HCT116 (cell line): ENCODE results near the gene EFNB1. TPM values are rescaled to one million over a fixed set of nuclear protein-coding genes. Genes with fewer than 3 reads are reported as not detected.

ENCODE experiments used
- ATAC-seq: fragments of 200-7000 bp; cut with Tn5 transposase; 2 replicates; pipeline ENCODE4 v1.9.1; 2020; ENCODE audit warnings: mild to moderate bottlenecking, moderate library complexity
- BruUV-seq: library from RNA; stranded (reverse); fragments of 400-500 nt; replicated peaks from 2 replicates; lab custom pipeline; 2021; lab: Mats Ljungman, UMichigan
- CTCF ChIA-PET: fragments of 300-600 bp; sonication (Branson Sonifier 250); formaldehyde crosslinking; loops from one replicate; lab custom pipeline; 2021; ENCODE audit warnings: antibody characterized with exemption; lab: Charles Lee
- POLR2A ChIA-PET: fragments of 300-600, 350-600 bp; sonication (Branson Sonifier 250); formaldehyde crosslinking; loops from one replicate; lab custom pipeline; 2021; ENCODE audit warnings: antibody characterized with exemption; lab: Charles Lee
- RAD21 ChIA-PET, 2 experiments: fragments of 300-600 bp; sonication (Branson Sonifier 250); formaldehyde crosslinking; loops; one replicate each; lab custom pipeline; 2023; ENCODE audit warnings: low total read pairs in 2 of 2; ENCODE audit not compliant: uncharacterized antibody in 2 of 2, unreplicated experiment in 2 of 2, low non-redundant PET in 1 of 2; lab: Charles Lee
- DNase-seq: peaks from one replicate; pipeline ENCODE4 v3.0.0-alpha.2; 2010; ENCODE audit warnings: low read depth, low spot score
- H2AFZ ChIP-seq: fragments of 200-600 bp; shearing (Covaris generic), sonication (generic); 2 replicates; pipeline ENCODE4 v1.6.1; 2017; ENCODE audit warnings: low read depth, mixed run types, mixed read lengths, antibody characterized with exemption, low read length; ENCODE audit not compliant: poor library complexity, severe bottlenecking
- H3K27ac ChIP-seq: 2 replicates; pipeline ENCODE4 v1.5.1; 2012; ENCODE audit warnings: low read depth, low read length
- H3K27me3 ChIP-seq: fragments of 200-600 bp; sonication (generic); 2 replicates; pipeline ENCODE4 v1.6.1; 2016; ENCODE audit warnings: mixed run types, low read length, mixed read lengths; ENCODE audit not compliant: insufficient read depth
- H3K36me3 ChIP-seq, 2 experiments: fragments of 200-500 bp in 1 of 2; fragments of 200-600 bp in 1 of 2; sonication (Bioruptor generic) in 1 of 2; sonication (generic) in 1 of 2; 2 replicates each; pipeline versions ENCODE4 v1.5.1 to v1.6.1; 2014 to 2016; ENCODE audit warnings: low read length in 2 of 2, inconsistent platforms in 1 of 2, mixed read lengths in 1 of 2, mixed run types in 1 of 2; ENCODE audit not compliant: insufficient read depth in 2 of 2, control insufficient read depth in 1 of 2
- H3K4me1 ChIP-seq, 2 experiments: fragments of 200-600 bp in 1 of 2; sonication (generic) in 1 of 2; 2 replicates each; pipeline versions ENCODE4 v1.5.1 to v1.6.1; 2012 to 2017; ENCODE audit warnings: low read length in 2 of 2, inconsistent platforms in 1 of 2, mild to moderate bottlenecking in 1 of 2, mixed read lengths in 1 of 2, mixed run types in 1 of 2, moderate library complexity in 1 of 2; ENCODE audit not compliant: insufficient read depth in 2 of 2, control insufficient read depth in 1 of 2
- H3K4me2 ChIP-seq: fragments of 200-600 bp; sonication (generic); 2 replicates; pipeline ENCODE4 v1.6.1; 2017; ENCODE audit warnings: mixed run types, low read length, mixed read lengths
- H3K4me3 ChIP-seq, 2 experiments: fragments of 200-600 bp in 1 of 2; sonication (generic) in 1 of 2; replicated peaks in 1 of 2; 2 replicates each; pipeline ENCODE4 v1.5.1; 2011 to 2016; ENCODE audit warnings: low read length in 2 of 2, control low read depth in 1 of 2, low read depth in 1 of 2, mild to moderate bottlenecking in 1 of 2, mixed read lengths in 1 of 2, mixed run types in 1 of 2
- H3K79me2 ChIP-seq: fragments of 200-600 bp; sonication (generic); 2 replicates; pipeline ENCODE4 v1.6.1; 2017; ENCODE audit warnings: mild to moderate bottlenecking, mixed run types, low read length, moderate library complexity, mixed read lengths; ENCODE audit not compliant: insufficient read depth
- H3K9ac ChIP-seq: fragments of 200-600 bp; sonication (generic); 2 replicates; pipeline ENCODE4 v1.6.1; 2016; ENCODE audit warnings: low read length, mixed read lengths
- H3K9me2 ChIP-seq: fragments of 200-600 bp; sonication (generic), shearing (Covaris generic); 2 replicates; pipeline ENCODE4 v1.6.1; 2017; ENCODE audit warnings: mixed run types, mild to moderate bottlenecking, moderate library complexity; ENCODE audit not compliant: insufficient read depth
- H3K9me3 ChIP-seq, 2 experiments: fragments of 200-500 bp in 1 of 2; fragments of 200-600 bp in 1 of 2; sonication (Bioruptor generic) in 1 of 2; sonication (generic) in 1 of 2; 2 replicates each; pipeline ENCODE4 v1.6.1; 2014 to 2017; ENCODE audit warnings: low read length in 2 of 2, mixed read lengths in 2 of 2, inconsistent platforms in 1 of 2, low read depth in 1 of 2, mild to moderate bottlenecking in 1 of 2, mixed run types in 1 of 2, moderate library complexity in 1 of 2; ENCODE audit not compliant: control insufficient read depth in 1 of 2, insufficient read depth in 1 of 2
- H4K20me1 ChIP-seq: fragments of 200-600 bp; sonication (generic), shearing (Covaris generic); 2 replicates; pipeline ENCODE4 v1.6.1; 2017; ENCODE audit warnings: mixed run types, mild to moderate bottlenecking, moderate library complexity; ENCODE audit not compliant: insufficient read depth
- CEBPB ChIP-seq: IDR thresholded peaks from 2 replicates; pipeline ENCODE4 v1.6.1; 2012; ENCODE audit warnings: low read depth
- CTCF ChIP-seq, 3 experiments: fragments of 200-600 bp in 1 of 3; sonication (generic) in 1 of 3; IDR thresholded peaks in 2 of 3; conservative IDR thresholded peaks in 1 of 3; 2 replicates each; pipeline ENCODE4 v1.5.1; 2012 to 2017; ENCODE audit warnings: low read depth in 2 of 3, low read length in 2 of 3, antibody characterized with exemption in 1 of 3, borderline replicate concordance in 1 of 3, control low read depth in 1 of 3, mild to moderate bottlenecking in 1 of 3, mixed read lengths in 1 of 3, mixed run types in 1 of 3, moderate library complexity in 1 of 3; ENCODE audit not compliant: insufficient read depth in 1 of 3
- EGR1 ChIP-seq: IDR thresholded peaks from 2 replicates; pipeline ENCODE4 v1.6.1; 2012; ENCODE audit warnings: low read depth
- ELF1 ChIP-seq: IDR thresholded peaks from 2 replicates; pipeline ENCODE4 v1.6.1; 2012; ENCODE audit warnings: low read depth, borderline replicate concordance
- EZH2 ChIP-seq: fragments of 200-600 bp; sonication (generic); IDR thresholded peaks from 2 replicates; pipeline ENCODE4 v1.6.1; 2017; ENCODE audit warnings: antibody characterized with exemption, mixed run types
- EZH2phosphoT487 ChIP-seq: fragments of 200-600 bp; IDR thresholded peaks from 2 replicates; pipeline ENCODE4 v1.6.1; 2018; ENCODE audit warnings: antibody characterized with exemption, borderline replicate concordance
- FOSL1 ChIP-seq: IDR thresholded peaks from 2 replicates; pipeline ENCODE4 v1.6.1; 2012; ENCODE audit warnings: low read depth
- JUND ChIP-seq: IDR thresholded peaks from 2 replicates; pipeline ENCODE4 v1.6.1; 2012
- POLR2A ChIP-seq: IDR thresholded peaks from 2 replicates; pipeline ENCODE4 v1.7.0; 2011; ENCODE audit warnings: borderline replicate concordance; ENCODE audit not compliant: insufficient read depth, insufficient read length; ENCODE audit errors: extremely low read depth
- POLR2AphosphoS5 ChIP-seq: IDR thresholded peaks from 2 replicates; pipeline ENCODE4 v1.6.1; 2011; ENCODE audit warnings: mild to moderate bottlenecking, low read depth, low read length, moderate library complexity
- REST ChIP-seq: IDR thresholded peaks from 2 replicates; pipeline ENCODE4 v1.6.1; 2012; ENCODE audit warnings: low read depth
- SIN3A ChIP-seq: IDR thresholded peaks from 2 replicates; pipeline ENCODE4 v1.6.1; 2012; ENCODE audit warnings: low read depth
- SRF ChIP-seq: IDR thresholded peaks from 2 replicates; pipeline ENCODE4 v1.6.1; 2012; ENCODE audit warnings: low read depth
- TCF7L2 ChIP-seq: IDR thresholded peaks from 2 replicates; pipeline ENCODE4 v1.7.0; 2011; ENCODE audit warnings: borderline replicate concordance, inconsistent platforms; ENCODE audit not compliant: insufficient read depth, insufficient read length; ENCODE audit errors: extremely low read depth
- YY1 ChIP-seq: IDR thresholded peaks from 2 replicates; pipeline ENCODE4 v1.6.1; 2011; ENCODE audit warnings: low read length, low read depth, moderate library complexity, mild to moderate bottlenecking; ENCODE audit not compliant: insufficient replicate concordance; ENCODE audit errors: extremely low read depth
- ZBTB33 ChIP-seq: IDR thresholded peaks from 2 replicates; pipeline ENCODE4 v1.6.1; 2011; ENCODE audit warnings: mild to moderate bottlenecking, low read length, moderate library complexity; ENCODE audit not compliant: insufficient replicate concordance; ENCODE audit errors: extremely low read depth
- ZFX ChIP-seq: fragments of 450-650 bp; IDR thresholded peaks from 2 replicates; pipeline ENCODE4 v1.6.1; 2017
- ZNF274 ChIP-seq: fragments of 200-500 bp; sonication (Bioruptor generic); IDR thresholded peaks from 2 replicates; pipeline ENCODE4 v1.6.1; 2014; ENCODE audit warnings: mild to moderate bottlenecking, low read depth, low read length, inconsistent platforms
- intact Hi-C: fragments of 100-400 bp; cut with micrococcal nuclease; formaldehyde crosslinking; loops from 2 replicates; pipeline ENCODE4 v1.10.0; 2022
- total RNA-seq: library from RNA; stranded (reverse); gene quantifications from one replicate; pipeline ENCODE4 v1.2.1, GENCODE V29; 2021; ENCODE audit not compliant: unreplicated experiment
- TF ChIP-seq, protein P1 (sequence below): IDR thresholded peaks from 2 replicates; pipeline ENCODE4 v1.6.1; 2012

Gene EFNB1
- total RNA-seq, 1 experiment from 2014 or later = 14.7 TPM

DNA sequence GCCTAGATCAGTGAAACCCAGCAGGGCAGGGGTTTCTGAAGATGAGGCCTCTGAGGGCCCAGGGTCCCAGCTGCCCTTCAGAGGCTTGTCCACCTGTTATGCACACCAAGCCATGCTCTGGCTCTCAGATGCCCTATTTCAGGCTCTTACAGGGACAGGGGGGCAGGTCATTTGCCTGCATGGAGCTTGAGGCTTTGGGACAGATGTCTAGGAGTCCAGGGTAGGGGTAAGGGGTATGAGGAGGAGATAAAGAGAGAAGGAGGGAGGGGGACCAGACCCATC, 4.7 kb upstream of the EFNB1 start:
- Histone ChIP-seq H2AFZ (no peak overlapping the region), H3K4me2 (no peak overlapping the region), H3K4me3 (no peak overlapping the region), H3K36me3 (no peaks in the 10 kb centered on the region), H3K79me2 (no peaks in the 10 kb centered on the region; the same call in 1 of the 2 replicates), H3K4me1 (peaks cover 0 to 16% of the 10 kb centered on the region in 2 experiments; a peak in 1 of 4 replicates), H3K27ac (no peak overlapping the region), H4K20me1 (no peaks in the 10 kb centered on the region), H3K9ac (no peak overlapping the region), H3K27me3 (no peaks in the 10 kb centered on the region), H3K9me3 (no peaks in the 10 kb centered on the region), H3K9me2 (no peaks in the 10 kb centered on the region)
- intact Hi-C loops = loop anchor here (10.0 kb wide), 2 partner anchors 791 to 1271 kb away; partner anchors contain the start of gene EDA
- RAD21 ChIA-PET = no interaction called here
- ATAC-seq = no peak
- POLR2A ChIA-PET = no interaction called here
- CTCF ChIA-PET = interaction anchor here (1.1 to 2.2 kb wide), 2 partner anchors 398 to 563 kb away, joined by 3 to 14 read pairs; no protein-coding TSS in a partner anchor
- no peak for DNase-seq
- no TSS peak for BruUV-seq
- TF ChIP-seq EZH2phosphoT487 (no peak), ZBTB33 (no peak), REST (no peak), CEBPB (no peak), SRF (no peak), ELF1 (no peak), CTCF (IDR thresholded peaks at IDR 0.05 in 2 of 3, conservative IDR thresholded peaks at IDR 0.05 in 1 of 3; ENCODE audit: borderline replicate concordance in 1 of 3, insufficient read depth in 1 of 3, low read depth in 2 of 3, low read length in 2 of 3) (no peak), TCF7L2 (no peak), POLR2A (no peak), EZH2 (no peak), EGR1 (no peak), POLR2AphosphoS5 (no peak), SIN3A (no peak), YY1 (no peak), FOSL1 (no peak), ZFX (no peak), JUND (no peak), ZNF274 (no peak)
- TF ChIP-seq, protein P1, sequence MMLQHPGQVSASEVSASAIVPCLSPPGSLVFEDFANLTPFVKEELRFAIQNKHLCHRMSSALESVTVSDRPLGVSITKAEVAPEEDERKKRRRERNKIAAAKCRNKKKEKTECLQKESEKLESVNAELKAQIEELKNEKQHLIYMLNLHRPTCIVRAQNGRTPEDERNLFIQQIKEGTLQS = no peak
